ENCODE measurements around the gene LRIG3.

Gene LRIG3

DNA sequence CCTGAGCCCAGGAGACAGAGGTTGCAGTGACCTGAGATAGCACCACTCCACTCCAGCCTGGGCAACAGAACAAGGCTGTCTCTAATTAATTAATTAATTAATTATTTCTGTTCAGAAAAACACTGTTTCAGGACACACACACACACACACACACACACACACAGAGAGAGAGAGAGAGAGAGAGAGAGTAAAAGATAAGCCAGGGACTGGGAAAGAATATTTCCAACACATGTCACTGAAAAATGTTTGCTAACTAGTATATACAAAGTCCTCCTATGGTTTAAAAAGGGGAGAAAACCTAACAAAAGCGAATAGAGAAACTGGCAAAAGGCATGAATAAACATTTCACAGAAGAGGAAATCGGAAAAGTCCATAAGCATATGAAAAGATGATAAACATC, 18.1 kb upstream of the LRIG3 start:
- ATAC-seq, result no peak
- TF ChIP-seq PPARA (CRISPR knock-in tag; IDR thresholded peaks at IDR 0.05; ENCODE audit: borderline replicate concordance) (no peak), ISL1 (CRISPR knock-in tag; IDR thresholded peaks at IDR 0.05) (no peak), RARB (CRISPR knock-in tag; IDR thresholded peaks at IDR 0.05) (no peak), SNAI2 (CRISPR knock-in tag; IDR thresholded peaks at IDR 0.05) (no peak), GLIS3 (CRISPR knock-in tag; IDR thresholded peaks at IDR 0.05) (no peak), ESRRG (CRISPR knock-in tag; IDR thresholded peaks at IDR 0.05) (no peak)

DNA sequence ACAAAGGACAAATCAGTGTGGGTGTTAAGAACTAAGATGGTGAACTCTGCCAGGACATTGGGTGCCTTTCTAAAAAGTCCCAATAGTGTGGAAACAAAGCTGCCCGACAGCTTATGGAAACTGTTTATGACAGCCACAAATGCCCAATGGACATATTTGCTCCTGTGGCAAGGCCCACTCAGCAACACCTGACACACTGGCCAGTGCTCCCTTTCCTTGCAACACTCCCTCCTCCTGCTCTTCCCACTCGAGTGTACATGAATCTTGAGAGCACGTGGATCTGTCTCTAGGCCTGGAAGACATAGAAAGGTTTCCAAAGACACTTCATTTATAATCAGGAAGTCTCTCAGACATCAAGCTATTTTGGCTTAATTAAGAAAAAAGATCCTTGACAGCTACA, 14.2 kb upstream of the LRIG3 start:
- no peak for ATAC-seq
- TF ChIP-seq ZNF8 (CRISPR knock-in tag; IDR thresholded peaks at IDR 0.05), result no peak
- TF ChIP-seq ZNF70 (CRISPR knock-in tag; IDR thresholded peaks at IDR 0.05), result no peak
- TF ChIP-seq, protein P1, sequence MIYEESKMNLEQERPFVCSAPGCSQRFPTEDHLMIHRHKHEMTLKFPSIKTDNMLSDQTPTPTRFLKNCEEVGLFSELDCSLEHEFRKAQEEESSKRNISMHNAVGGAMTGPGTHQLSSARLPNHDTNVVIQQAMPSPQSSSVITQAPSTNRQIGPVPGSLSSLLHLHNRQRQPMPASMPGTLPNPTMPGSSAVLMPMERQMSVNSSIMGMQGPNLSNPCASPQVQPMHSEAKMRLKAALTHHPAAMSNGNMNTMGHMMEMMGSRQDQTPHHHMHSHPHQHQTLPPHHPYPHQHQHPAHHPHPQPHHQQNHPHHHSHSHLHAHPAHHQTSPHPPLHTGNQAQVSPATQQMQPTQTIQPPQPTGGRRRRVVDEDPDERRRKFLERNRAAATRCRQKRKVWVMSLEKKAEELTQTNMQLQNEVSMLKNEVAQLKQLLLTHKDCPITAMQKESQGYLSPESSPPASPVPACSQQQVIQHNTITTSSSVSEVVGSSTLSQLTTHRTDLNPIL (CRISPR knock-in tag; IDR thresholded peaks at IDR 0.05; ENCODE audit: low read depth), result no peak
- TF ChIP-seq ZFP3 (CRISPR knock-in tag; IDR thresholded peaks at IDR 0.05), result no peak
- no peak for TF ChIP-seq ARNTL (CRISPR knock-in tag; IDR thresholded peaks at IDR 0.05; ENCODE audit: borderline replicate concordance, low read depth)
- TF ChIP-seq TCF4 (CRISPR knock-in tag; IDR thresholded peaks at IDR 0.05; ENCODE audit: borderline replicate concordance), result no peak
- no peak for TF ChIP-seq BACH2 (CRISPR knock-in tag; IDR thresholded peaks at IDR 0.05; ENCODE audit: borderline replicate concordance)
- TF ChIP-seq, protein P2, sequence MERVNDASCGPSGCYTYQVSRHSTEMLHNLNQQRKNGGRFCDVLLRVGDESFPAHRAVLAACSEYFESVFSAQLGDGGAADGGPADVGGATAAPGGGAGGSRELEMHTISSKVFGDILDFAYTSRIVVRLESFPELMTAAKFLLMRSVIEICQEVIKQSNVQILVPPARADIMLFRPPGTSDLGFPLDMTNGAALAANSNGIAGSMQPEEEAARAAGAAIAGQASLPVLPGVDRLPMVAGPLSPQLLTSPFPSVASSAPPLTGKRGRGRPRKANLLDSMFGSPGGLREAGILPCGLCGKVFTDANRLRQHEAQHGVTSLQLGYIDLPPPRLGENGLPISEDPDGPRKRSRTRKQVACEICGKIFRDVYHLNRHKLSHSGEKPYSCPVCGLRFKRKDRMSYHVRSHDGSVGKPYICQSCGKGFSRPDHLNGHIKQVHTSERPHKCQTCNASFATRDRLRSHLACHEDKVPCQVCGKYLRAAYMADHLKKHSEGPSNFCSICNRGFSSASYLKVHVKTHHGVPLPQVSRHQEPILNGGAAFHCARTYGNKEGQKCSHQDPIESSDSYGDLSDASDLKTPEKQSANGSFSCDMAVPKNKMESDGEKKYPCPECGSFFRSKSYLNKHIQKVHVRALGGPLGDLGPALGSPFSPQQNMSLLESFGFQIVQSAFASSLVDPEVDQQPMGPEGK (CRISPR knock-in tag; IDR thresholded peaks at IDR 0.05; ENCODE audit: borderline replicate concordance), result no peak

DNA sequence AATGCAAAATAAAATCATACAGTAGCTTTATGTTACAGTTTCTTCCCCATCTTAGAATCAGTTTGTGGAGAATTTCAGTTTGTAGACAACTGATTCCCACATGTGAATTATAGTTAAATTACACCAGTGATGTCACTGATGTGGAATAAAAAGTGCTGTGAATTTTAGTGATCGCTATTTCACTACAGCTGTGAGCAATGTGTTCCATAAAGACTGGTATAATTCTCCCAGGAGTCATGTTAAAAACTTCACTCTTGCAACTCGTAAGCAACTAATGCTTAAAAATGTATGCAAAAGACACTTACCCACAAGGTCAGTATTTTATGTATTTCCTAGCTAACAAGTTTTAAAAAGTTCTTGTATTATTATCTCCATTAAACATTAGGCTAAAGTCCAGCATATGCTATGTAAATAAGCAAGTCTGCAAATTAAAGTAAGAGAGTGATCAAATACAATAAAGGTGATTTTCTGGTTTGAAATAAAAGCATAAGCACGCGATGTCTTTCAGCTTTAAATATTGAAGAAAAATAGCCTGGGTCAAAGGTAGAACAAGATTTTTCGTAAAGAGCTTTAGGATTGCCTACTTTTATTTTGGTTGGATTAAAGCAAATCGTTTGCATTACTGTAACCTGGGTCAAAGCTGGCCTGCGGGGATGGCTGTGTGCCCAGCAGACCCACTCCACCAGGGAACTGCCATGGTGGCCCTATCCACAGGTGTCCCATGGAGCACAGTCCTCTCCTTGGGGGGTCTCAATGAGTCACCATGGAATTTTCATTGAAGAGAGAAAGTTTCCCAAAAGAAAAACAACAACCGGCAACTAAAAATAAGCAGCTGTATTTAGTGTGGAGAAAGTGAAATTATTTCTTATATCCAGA, 12.7 kb upstream of the LRIG3 start:
- TF ChIP-seq SNAI2 (CRISPR knock-in tag; IDR thresholded peaks at IDR 0.05) (no peak), RARB (CRISPR knock-in tag; IDR thresholded peaks at IDR 0.05) (no peak), ARNTL (CRISPR knock-in tag; IDR thresholded peaks at IDR 0.05; ENCODE audit: borderline replicate concordance, low read depth) (no peak), PPARA (CRISPR knock-in tag; IDR thresholded peaks at IDR 0.05; ENCODE audit: borderline replicate concordance) (no peak), TCF4 (CRISPR knock-in tag; IDR thresholded peaks at IDR 0.05; ENCODE audit: borderline replicate concordance) (no peak), GLIS3 (CRISPR knock-in tag; IDR thresholded peaks at IDR 0.05) (no peak), ZNF70 (CRISPR knock-in tag; IDR thresholded peaks at IDR 0.05) (no peak), ZFP30 (CRISPR knock-in tag; IDR thresholded peaks at IDR 0.05) (no peak), ESRRG (CRISPR knock-in tag; IDR thresholded peaks at IDR 0.05) (no peak), ZC3H10 (CRISPR knock-in tag; IDR thresholded peaks at IDR 0.05) (no peak), OSR1 (CRISPR knock-in tag; IDR thresholded peaks at IDR 0.05) (no peak), ZNF565 (CRISPR knock-in tag; conservative IDR thresholded peaks at IDR 0.05; ENCODE audit: low read depth) (no peak), ZNF8 (CRISPR knock-in tag; IDR thresholded peaks at IDR 0.05) (no peak), BACH2 (CRISPR knock-in tag; IDR thresholded peaks at IDR 0.05; ENCODE audit: borderline replicate concordance) (no peak), CSDC2 (CRISPR knock-in tag; IDR thresholded peaks at IDR 0.05) (no peak)
- TF ChIP-seq, protein P1 (CRISPR knock-in tag; IDR thresholded peaks at IDR 0.05; ENCODE audit: low read depth), result no peak
- TF ChIP-seq, protein P3, sequence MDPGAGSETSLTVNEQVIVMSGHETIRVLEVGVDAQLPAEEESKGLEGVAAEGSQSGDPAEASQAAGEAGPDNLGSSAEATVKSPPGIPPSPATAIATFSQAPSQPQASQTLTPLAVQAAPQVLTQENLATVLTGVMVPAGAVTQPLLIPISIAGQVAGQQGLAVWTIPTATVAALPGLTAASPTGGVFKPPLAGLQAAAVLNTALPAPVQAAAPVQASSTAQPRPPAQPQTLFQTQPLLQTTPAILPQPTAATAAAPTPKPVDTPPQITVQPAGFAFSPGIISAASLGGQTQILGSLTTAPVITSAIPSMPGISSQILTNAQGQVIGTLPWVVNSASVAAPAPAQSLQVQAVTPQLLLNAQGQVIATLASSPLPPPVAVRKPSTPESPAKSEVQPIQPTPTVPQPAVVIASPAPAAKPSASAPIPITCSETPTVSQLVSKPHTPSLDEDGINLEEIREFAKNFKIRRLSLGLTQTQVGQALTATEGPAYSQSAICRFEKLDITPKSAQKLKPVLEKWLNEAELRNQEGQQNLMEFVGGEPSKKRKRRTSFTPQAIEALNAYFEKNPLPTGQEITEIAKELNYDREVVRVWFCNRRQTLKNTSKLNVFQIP (CRISPR knock-in tag; IDR thresholded peaks at IDR 0.05; ENCODE audit: borderline replicate concordance, low read depth), result no peak
- no peak for ATAC-seq

DNA sequence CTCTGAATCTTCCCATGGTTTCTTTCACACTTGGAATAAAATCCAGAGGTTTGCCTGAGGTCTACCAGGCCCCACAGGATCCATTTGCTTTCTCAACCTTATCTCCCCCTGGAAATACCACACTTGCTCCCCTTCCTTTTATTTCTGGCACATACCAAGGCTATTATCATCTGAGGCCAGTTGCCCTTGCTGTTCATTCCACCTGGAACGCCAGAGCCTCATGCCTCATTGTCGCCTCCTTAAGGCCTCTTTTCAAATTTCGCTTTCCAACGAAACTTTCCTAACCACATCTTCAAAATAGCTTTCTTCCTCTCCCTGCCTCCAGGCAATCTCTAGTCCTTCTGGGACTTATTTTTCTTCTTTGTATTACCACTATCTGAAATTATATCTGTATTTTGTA, 11.2 kb upstream of the LRIG3 start:
- no peak for ATAC-seq
- TF ChIP-seq ZNF70 (CRISPR knock-in tag; IDR thresholded peaks at IDR 0.05) (no peak), ZNF8 (CRISPR knock-in tag; IDR thresholded peaks at IDR 0.05) (no peak), RARB (CRISPR knock-in tag; IDR thresholded peaks at IDR 0.05) (no peak), TCF4 (CRISPR knock-in tag; IDR thresholded peaks at IDR 0.05; ENCODE audit: borderline replicate concordance) (no peak), GLIS3 (CRISPR knock-in tag; IDR thresholded peaks at IDR 0.05) (no peak), OSR1 (CRISPR knock-in tag; IDR thresholded peaks at IDR 0.05) (no peak), ZNF565 (CRISPR knock-in tag; conservative IDR thresholded peaks at IDR 0.05; ENCODE audit: low read depth) (no peak)
- TF ChIP-seq, protein P2 (CRISPR knock-in tag; IDR thresholded peaks at IDR 0.05; ENCODE audit: borderline replicate concordance), result no peak
- TF ChIP-seq, protein P3 (CRISPR knock-in tag; IDR thresholded peaks at IDR 0.05; ENCODE audit: borderline replicate concordance, low read depth), result no peak

All from SK-N-SH treated with all-trans-retinoic acid at 6 μM for 48 hours (cell line).